GM18873 (cell line): Measurements from ENCODE around the gene GOLGA6L7.
"Not testable (repeated sequence)": the region's sequence is repeated elsewhere in the genome, so short reads cannot be mapped to it uniquely, and the experiment has no call there.

ENCODE experiments used
- ATAC-seq: cut with Tn5 transposase; IDR thresholded peaks from one replicate; pipeline ENCODE4 v1.9.1; 2021; ENCODE audit warnings: mild to moderate bottlenecking, moderate library complexity, moderate number of reproducible peaks; ENCODE audit not compliant: unreplicated experiment, low FRiP score

Gene GOLGA6L7

GRCh38 chr15:28885128-28885629, 36.7 kb upstream of the GOLGA6L7 start:
- no peak for ATAC-seq

GRCh38 chr15:28884151-28884940, 35.9 kb upstream of the GOLGA6L7 start:
- no peak for ATAC-seq

GRCh38 chr15:28881600-28881999, 33.2 kb upstream of the GOLGA6L7 start:
- ATAC-seq: no peak

- no peak for ATAC-seq
Measured at GRCh38 chr15:28881170-28881569, 32.7 kb upstream of the GOLGA6L7 start.

GRCh38 chr15:28880680-28881079, 32.2 kb upstream of the GOLGA6L7 start:
- ATAC-seq: no peak

- ATAC-seq: no peak
Measured at GRCh38 chr15:28879551-28879950, 31.1 kb upstream of the GOLGA6L7 start.

- no peak for ATAC-seq
Measured at GRCh38 chr15:28878209-28878608, 29.8 kb upstream of the GOLGA6L7 start.

- no peak for ATAC-seq
Measured at GRCh38 chr15:28876845-28877185, 28.4 kb upstream of the GOLGA6L7 start.

GRCh38 chr15:28876131-28876844, 27.8 kb upstream of the GOLGA6L7 start:
- ATAC-seq: no peak

GRCh38 chr15:28875461-28876000, 27.1 kb upstream of the GOLGA6L7 start:
- no peak for ATAC-seq

- ATAC-seq: no peak
Measured at GRCh38 chr15:28873585-28874190, 25.2 kb upstream of the GOLGA6L7 start.

- ATAC-seq: no peak
Measured at GRCh38 chr15:28873006-28873405, 24.6 kb upstream of the GOLGA6L7 start.

GRCh38 chr15:28871168-28871567, 22.7 kb upstream of the GOLGA6L7 start:
- no peak for ATAC-seq

- ATAC-seq: no peak
Measured at GRCh38 chr15:28868744-28869345, 20.4 kb upstream of the GOLGA6L7 start.

- ATAC-seq: not testable (repeated sequence)
Measured at GRCh38 chr15:28861589-28862293, 13.3 kb upstream of the GOLGA6L7 start.

GRCh38 chr15:28861031-28861534, 12.6 kb upstream of the GOLGA6L7 start:
- ATAC-seq: no peak

- ATAC-seq: not testable (repeated sequence)
Measured at GRCh38 chr15:28854578-28854977, 6.1 kb upstream of the GOLGA6L7 start.

- ATAC-seq: not testable (repeated sequence)
Measured at GRCh38 chr15:28853654-28854053, 5.2 kb upstream of the GOLGA6L7 start.

GRCh38 chr15:28849766-28850165, 1.3 kb upstream of the GOLGA6L7 start:
- ATAC-seq: not testable (repeated sequence)

GRCh38 chr15:28849271-28849670, 827 bp upstream of the GOLGA6L7 start:
- not testable (repeated sequence) for ATAC-seq
